Measurements from ENCODE around the gene SLC24A1. TPM values are rescaled to one million over a fixed set of nuclear protein-coding genes. Genes with fewer than 3 reads are reported as not detected.
A peak's percentile ranks its signal among the peaks of the same experiment; 100 is the strongest.

The SLC24A1 gene
- total and polyA plus RNA-seq, 10 of the 15 experiments (the other 5 are each of a cell fraction or from before 2014, with no cell fraction given) = 1.4 to 5.8 (median 3.3) TPM

DNA sequence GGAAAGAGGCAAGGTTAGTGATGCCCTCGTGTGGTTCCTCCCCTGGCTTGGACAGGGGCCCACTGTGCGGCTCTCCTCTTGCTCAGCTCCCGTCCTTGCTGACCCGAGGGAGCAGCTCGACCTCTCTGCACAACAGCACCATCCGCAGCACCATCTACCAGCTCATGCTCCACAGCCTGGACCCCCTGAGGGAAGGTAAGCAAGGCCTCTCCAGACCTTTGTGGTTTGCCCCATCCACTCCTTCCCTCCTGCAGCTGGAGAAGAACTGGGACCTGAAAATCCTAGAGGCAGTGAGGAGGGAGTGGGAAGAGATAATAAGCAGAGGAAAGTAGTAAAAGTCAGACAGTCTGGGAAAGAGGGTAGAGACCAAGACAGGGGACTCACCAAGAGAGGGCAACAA, 17.8 kb downstream of the SLC24A1 start (continued):
- TF ChIP-seq, protein P1, sequence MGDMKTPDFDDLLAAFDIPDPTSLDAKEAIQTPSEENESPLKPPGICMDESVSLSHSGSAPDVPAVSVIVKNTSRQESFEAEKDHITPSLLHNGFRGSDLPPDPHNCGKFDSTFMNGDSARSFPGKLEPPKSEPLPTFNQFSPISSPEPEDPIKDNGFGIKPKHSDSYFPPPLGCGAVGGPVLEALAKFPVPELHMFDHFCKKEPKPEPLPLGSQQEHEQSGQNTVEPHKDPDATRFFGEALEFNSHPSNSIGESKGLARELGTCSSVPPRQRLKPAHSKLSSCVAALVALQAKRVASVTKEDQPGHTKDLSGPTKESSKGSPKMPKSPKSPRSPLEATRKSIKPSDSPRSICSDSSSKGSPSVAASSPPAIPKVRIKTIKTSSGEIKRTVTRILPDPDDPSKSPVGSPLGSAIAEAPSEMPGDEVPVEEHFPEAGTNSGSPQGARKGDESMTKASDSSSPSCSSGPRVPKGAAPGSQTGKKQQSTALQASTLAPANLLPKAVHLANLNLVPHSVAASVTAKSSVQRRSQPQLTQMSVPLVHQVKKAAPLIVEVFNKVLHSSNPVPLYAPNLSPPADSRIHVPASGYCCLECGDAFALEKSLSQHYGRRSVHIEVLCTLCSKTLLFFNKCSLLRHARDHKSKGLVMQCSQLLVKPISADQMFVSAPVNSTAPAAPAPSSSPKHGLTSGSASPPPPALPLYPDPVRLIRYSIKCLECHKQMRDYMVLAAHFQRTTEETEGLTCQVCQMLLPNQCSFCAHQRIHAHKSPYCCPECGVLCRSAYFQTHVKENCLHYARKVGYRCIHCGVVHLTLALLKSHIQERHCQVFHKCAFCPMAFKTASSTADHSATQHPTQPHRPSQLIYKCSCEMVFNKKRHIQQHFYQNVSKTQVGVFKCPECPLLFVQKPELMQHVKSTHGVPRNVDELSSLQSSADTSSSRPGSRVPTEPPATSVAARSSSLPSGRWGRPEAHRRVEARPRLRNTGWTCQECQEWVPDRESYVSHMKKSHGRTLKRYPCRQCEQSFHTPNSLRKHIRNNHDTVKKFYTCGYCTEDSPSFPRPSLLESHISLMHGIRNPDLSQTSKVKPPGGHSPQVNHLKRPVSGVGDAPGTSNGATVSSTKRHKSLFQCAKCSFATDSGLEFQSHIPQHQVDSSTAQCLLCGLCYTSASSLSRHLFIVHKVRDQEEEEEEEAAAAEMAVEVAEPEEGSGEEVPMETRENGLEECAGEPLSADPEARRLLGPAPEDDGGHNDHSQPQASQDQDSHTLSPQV (IDR thresholded peaks at IDR 0.05) = no peak
- TF ChIP-seq HDGF (IDR thresholded peaks at IDR 0.05) (no peak), BHLHE40 (IDR thresholded peaks at IDR 0.05; ENCODE audit: borderline replicate concordance in 1 of 2, low read depth in 2 of 2, low read length in 1 of 2) (no peak), ESRRA (IDR thresholded peaks at IDR 0.05; ENCODE audit: low read length) (no peak), RAD51 (IDR thresholded peaks at IDR 0.05) (no peak)
- TF ChIP-seq, protein P2, sequence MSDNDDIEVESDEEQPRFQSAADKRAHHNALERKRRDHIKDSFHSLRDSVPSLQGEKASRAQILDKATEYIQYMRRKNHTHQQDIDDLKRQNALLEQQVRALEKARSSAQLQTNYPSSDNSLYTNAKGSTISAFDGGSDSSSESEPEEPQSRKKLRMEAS (IDR thresholded peaks at IDR 0.05; ENCODE audit: low read depth, low read length) = no peak

DNA sequence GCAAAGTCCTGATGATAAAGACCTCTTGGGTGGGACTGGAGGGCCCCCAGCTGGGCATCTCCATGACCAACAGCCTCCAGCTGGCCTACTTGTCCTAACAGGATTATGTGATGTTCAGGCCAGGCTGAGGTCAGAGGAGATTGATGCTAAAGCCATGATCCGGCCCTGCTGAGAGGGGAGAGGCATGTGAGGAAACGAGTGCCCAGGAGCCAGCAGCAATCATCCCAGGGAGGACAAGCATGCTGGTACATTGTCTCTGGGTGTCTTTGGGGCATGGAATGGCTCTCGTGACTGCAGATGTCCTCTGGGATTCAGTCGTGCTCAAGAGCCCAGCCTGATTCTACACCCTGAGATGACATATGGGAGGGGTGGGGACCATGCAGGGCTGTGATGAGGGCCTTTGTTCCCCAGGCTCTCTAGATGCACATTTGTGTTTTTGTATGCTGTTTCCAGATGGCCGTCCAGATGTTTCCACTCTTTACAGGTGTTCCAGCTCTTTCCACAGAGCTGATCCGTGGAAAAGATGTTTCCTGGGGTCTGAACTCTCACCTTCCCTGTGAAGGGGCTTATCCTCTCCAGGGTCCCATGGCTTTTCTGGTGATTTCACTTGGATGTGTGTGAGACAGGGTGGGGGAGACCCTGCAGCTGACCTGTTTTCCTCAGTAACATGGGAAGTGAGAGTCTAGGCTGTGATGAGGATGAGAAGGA, 20.2 kb downstream of the SLC24A1 start:
- intact Hi-C loops (cut with micrococcal nuclease; ENCODE audit: unreplicated experiment) (no loop called here), in situ Hi-C loops (cut with MboI) (no loop called here)
- Histone ChIP-seq H3K27me3 (replicated peaks in 1 of 2; ENCODE audit: control insufficient read depth in 2 of 2, insufficient read depth in 2 of 2, low read length in 1 of 2) (no peaks in the 10 kb centered on the region), H3K4me1 (ENCODE audit: control insufficient read depth, insufficient read depth, low read length) (no peaks in the 10 kb centered on the region), H3K36me3 (ENCODE audit: control insufficient read depth in 2 of 2, insufficient read depth in 2 of 2, low read length in 1 of 2) (no peaks in the 10 kb centered on the region; a peak in 2 of 4 replicates), H3K4me2 (ENCODE audit: control insufficient read depth, insufficient read depth) (no peak overlapping the region), H3K4me3 (no peak overlapping the region), H2AFZ (ENCODE audit: control insufficient read depth, low read depth, low read length) (no peak overlapping the region), H3K79me2 (ENCODE audit: control insufficient read depth, insufficient read depth, low read length) (no peaks in the 10 kb centered on the region), H3K9ac (ENCODE audit: control insufficient read depth, insufficient read depth, low read length) (no peak overlapping the region), H3K27ac (ENCODE audit: control insufficient read depth, insufficient read depth) (no peak overlapping the region), H4K20me1 (ENCODE audit: control insufficient read depth, insufficient read depth) (no peaks in the 10 kb centered on the region), H3K9me3 (replicated peaks; ENCODE audit: control insufficient read depth, insufficient read depth, low read length) (no peaks in the 10 kb centered on the region)
- DNase-seq (ENCODE audit: low read depth, low spot score) = no peak
- POLR2A ChIA-PET = no interaction called here
- CTCF ChIA-PET = interaction anchor here (0.7 to 15.8 kb wide), 11 partner anchors 12 to 228 kb away, joined by 3 to 192 read pairs (median 6); partner anchors contain the start of genes INTS14 and RAB11A
- RAD21 ChIA-PET (ENCODE audit: unreplicated experiment) = interaction anchor here (0.8 to 8.2 kb wide), 4 partner anchors 182 to 646 kb away, joined by 3 to 69 read pairs (median 4); no protein-coding TSS in a partner anchor
- SMC1A ChIA-PET (ENCODE audit: uncharacterized antibody, unreplicated experiment) = interaction anchor here (1.2 to 2.8 kb wide), 7 partner anchors 7 to 209 kb away, joined by 3 to 15 read pairs (median 4); no protein-coding TSS in a partner anchor
- TF ChIP-seq POLR2AphosphoS5 (IDR thresholded peaks at IDR 0.05; ENCODE audit: low read length) = peak; percentile 75
- TF ChIP-seq, protein P3, sequence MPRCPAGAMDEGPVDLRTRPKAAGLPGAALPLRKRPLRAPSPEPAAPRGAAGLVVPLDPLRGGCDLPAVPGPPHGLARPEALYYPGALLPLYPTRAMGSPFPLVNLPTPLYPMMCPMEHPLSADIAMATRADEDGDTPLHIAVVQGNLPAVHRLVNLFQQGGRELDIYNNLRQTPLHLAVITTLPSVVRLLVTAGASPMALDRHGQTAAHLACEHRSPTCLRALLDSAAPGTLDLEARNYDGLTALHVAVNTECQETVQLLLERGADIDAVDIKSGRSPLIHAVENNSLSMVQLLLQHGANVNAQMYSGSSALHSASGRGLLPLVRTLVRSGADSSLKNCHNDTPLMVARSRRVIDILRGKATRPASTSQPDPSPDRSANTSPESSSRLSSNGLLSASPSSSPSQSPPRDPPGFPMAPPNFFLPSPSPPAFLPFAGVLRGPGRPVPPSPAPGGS (IDR thresholded peaks at IDR 0.05; ENCODE audit: borderline replicate concordance, insufficient read depth, low read depth, low read length, poor library complexity, severe bottlenecking) = peak; percentile 49
- TF ChIP-seq HDAC6 (IDR thresholded peaks at IDR 0.05; ENCODE audit: unreplicated experiment) = no peak
- peak; percentile 55 for TF ChIP-seq POLR2A (IDR thresholded peaks at IDR 0.05; ENCODE audit: low read depth, low read length)
- peak; percentile 11 for ATAC-seq
- WGBS (ENCODE audit: insufficient coverage, insufficient replicate concordance, low lambda C conversion rate, missing lambda C conversion rate) = 31% methylated on average over 6 of the region's 6 CpGs
- BruUV-seq (replicated peaks) = no TSS peak
- no peak for FAIRE-seq
